ENCODE measurements around the gene GNPTAB. TPM values are rescaled to one million over a fixed set of nuclear protein-coding genes. Genes with fewer than 3 reads are reported as not detected.
A peak's percentile ranks its signal among the peaks of the same experiment; 100 is the strongest.

Gene GNPTAB
- total RNA-seq, 1 donor, result 81.4 TPM

DNA sequence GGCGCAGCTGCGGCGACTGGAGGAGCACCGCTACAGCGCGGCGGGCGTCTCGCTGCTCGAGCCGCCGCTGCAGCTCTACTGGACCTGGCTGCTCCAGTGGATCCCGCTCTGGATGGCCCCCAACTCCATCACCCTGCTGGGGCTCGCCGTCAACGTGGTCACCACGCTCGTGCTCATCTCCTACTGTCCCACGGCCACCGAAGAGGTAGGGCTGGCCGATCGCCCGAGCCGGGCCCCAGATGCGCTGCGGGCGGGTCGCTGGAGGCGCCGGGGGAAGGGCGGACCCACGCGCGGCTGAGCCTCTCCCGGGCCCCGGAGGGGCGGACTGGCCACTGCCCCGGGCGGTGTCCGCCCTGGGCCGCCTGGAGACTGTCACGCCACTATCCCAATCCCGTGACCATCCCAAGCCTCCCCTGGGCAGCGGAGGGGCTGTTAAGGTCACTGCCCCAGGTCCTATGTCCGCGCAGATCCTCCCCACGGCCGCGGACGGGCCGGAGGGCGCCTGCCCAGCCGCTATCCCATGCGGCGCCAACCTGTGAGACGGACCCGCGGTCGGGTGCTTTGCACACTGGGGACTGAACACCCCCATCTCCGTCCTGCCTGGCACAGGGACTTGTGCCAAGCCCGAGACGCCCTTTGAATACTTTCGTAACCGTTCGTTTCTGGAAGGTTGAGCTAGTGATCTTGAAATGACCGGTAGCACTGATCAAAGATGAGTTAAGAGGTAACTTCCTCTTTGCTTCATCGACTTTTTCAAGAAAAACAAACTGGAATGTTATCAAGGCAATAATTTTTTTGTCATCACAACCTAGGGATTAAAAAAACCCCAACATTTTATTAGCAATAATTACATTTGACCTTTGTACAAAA is 132.6 kb downstream of the GNPTAB start:
- H3K27me3 ChIP-seq (ENCODE audit: insufficient read depth, low read length), result no peaks in the 10 kb centered on the region
- no peaks in the 10 kb centered on the region for H3K9me3 ChIP-seq (ENCODE audit: low read depth, low read length)
- peak overlapping the region; percentile 68 for H3K4me3 ChIP-seq (ENCODE audit: low read length)
- H3K4me1 ChIP-seq (ENCODE audit: insufficient read depth, low read length), result peaks cover 42% of the 10 kb centered on the region

DNA sequence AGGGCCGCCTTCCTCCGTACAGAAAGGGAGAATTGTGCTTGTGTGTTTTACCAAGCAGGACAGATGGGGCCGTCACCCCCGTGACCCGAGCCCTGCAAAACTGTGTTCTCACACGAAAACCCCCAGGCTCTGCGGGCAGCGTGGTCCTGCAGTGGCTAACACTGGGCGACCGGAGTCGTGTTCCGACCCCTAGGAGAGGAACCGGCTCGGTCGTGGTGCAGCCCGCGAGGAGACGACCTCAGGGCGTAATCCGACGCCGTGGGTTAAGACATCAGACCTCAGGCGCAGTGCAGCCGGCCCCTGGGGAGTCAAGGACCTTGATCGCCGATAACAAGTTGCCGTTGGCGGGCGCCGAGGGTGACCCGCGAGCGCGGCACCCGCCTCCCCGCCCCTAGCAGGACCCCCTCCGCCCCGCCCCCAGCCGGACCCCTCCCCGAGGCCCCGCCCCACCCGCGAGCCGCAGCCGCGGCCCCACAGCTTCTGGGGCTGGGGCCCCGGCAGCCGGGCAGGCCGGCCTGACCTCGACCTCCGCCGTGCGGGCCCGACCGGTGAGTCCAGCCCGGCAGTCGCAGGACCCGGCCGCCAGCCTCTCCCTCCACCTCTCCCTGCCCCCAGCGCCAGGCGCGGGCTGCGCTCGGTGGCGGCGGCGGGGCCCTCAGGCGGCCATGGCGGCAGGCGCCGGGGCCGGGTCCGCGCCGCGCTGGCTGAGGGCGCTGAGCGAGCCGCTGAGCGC is 133.4 kb downstream of the GNPTAB start, which contains the start of gene CHPT1:
CHPT1 (plus strand) TSS at position 444 of the 733 bp plus-strand sequence; CDS start at position 666, 222 bp downstream.
- H3K4me3 ChIP-seq (ENCODE audit: low read length), result peak within 1 kb of the TSS; percentile 68
- H3K27me3 ChIP-seq (ENCODE audit: insufficient read depth, low read length), result no peaks in the 10 kb centered on the region
- H3K9me3 ChIP-seq (ENCODE audit: low read depth, low read length), result no peaks in the 10 kb centered on the region
- H3K4me1 ChIP-seq (ENCODE audit: insufficient read depth, low read length), result peaks cover 36% of the 10 kb centered on the region

DNA sequence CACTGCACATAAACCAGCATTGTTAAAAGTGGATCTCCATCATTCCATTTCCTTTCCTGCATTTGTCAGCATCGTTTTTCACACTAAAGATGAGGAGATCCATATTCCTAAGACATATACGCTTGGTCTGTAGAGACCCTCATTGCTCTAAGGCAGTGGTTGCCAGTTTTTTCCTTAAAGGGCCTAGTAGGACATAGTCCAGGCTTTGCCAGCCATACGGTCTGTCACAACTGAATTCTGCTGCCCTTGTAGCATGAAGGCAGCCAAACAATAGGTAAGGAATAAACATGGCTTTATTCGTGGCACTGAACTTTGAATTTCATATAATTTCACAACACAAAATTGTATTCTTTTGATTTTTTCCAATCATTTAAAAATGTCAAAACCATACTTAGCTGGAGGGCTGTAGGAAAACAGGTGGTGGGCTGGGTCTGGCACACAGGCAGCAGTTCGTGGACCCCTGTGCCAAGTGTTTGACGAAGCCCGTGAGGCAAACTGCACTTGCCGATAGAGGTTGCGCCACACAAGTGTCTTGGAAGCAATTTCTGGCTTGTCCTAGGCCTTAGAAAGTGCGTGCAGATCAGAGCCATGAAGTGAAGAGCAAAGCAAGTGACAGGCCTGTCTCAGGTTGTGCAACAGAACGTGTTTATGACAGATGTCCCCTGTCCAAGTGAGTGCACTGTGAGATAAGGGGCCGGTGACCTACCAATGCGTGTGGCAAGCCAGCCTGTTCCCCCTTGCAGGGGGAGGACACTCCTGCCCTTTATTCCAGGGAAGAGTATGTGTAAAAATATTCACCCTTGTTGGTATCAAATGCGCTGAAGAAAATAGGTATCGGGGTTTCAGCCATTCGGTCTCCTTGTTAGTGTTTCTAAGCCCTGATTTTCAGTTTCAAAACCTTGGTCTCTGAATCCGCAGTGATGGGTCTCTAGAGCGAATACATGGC is 134.2 kb downstream of the GNPTAB start:
- Histone ChIP-seq H3K4me1 (ENCODE audit: insufficient read depth, low read length) (peaks cover 36% of the 10 kb centered on the region), H3K27me3 (ENCODE audit: insufficient read depth, low read length) (no peaks in the 10 kb centered on the region), H3K9me3 (ENCODE audit: low read depth, low read length) (no peaks in the 10 kb centered on the region), H3K4me3 (ENCODE audit: low read length) (peak overlapping the region; percentile 68)

DNA sequence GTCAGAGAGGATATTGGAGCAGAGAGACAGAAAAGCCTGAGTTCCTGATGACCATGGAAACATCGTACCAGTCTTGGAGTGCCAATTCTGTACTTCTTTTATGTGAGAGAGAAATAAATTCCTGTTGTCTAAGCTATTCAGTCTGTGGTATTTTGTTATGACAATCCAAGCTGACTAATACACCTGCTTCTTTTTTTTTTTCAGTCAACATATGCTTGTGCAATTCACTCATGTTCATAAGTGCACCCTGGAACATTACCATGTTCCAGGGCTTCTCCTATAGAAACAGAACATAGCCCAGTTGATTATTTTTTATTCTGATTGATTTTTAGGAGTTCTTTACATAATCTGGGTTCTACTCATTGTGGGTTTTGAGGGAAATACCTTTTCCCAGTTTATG is 135.1 kb downstream of the GNPTAB start:
- Histone ChIP-seq H3K9me3 (ENCODE audit: low read depth, low read length) (no peaks in the 10 kb centered on the region), H3K4me3 (ENCODE audit: low read length) (no peak overlapping the region), H3K27me3 (ENCODE audit: insufficient read depth, low read length) (no peaks in the 10 kb centered on the region), H3K4me1 (ENCODE audit: insufficient read depth, low read length) (peaks cover 35% of the 10 kb centered on the region)

Other genes with a start within 250 kb of the GNPTAB start
- gene MYBPC1, start 236.0 kb downstream of the GNPTAB start, total RNA-seq, result not detected
- 33.9 TPM for gene CHPT1, start 133.3 kb downstream of the GNPTAB start, total RNA-seq
- 0.21 TPM for gene SYCP3, start 91.5 kb downstream of the GNPTAB start, total RNA-seq
- 23.6 TPM for gene DRAM1, start 46.6 kb upstream of the GNPTAB start, total RNA-seq
- gene WASHC3, start 231.0 kb upstream of the GNPTAB start, total RNA-seq, result 23.8 TPM